Fibroblast of mammary gland (primary cell): ENCODE data around the gene KCNMA1.
A peak's percentile ranks its signal among the peaks of the same experiment; 100 is the strongest.

Experiments
- DNase-seq: peaks from one replicate; pipeline ENCODE4 v3.0.0-alpha.2; 2010; ENCODE audit warnings: low read depth
- H3K4me3 ChIP-seq: 2 replicates; pipeline ENCODE4 v1.5.1; 2011; ENCODE audit warnings: low read depth, mild to moderate bottlenecking, low read length, moderate library complexity; ENCODE audit not compliant: control insufficient read depth
- TF ChIP-seq, protein P1 (sequence below): conservative IDR thresholded peaks from 2 replicates; pipeline ENCODE4 v1.5.1; 2011; ENCODE audit warnings: low read depth, low read length, inconsistent platforms; ENCODE audit not compliant: control insufficient read depth, insufficient read depth

The KCNMA1 gene

DNA sequence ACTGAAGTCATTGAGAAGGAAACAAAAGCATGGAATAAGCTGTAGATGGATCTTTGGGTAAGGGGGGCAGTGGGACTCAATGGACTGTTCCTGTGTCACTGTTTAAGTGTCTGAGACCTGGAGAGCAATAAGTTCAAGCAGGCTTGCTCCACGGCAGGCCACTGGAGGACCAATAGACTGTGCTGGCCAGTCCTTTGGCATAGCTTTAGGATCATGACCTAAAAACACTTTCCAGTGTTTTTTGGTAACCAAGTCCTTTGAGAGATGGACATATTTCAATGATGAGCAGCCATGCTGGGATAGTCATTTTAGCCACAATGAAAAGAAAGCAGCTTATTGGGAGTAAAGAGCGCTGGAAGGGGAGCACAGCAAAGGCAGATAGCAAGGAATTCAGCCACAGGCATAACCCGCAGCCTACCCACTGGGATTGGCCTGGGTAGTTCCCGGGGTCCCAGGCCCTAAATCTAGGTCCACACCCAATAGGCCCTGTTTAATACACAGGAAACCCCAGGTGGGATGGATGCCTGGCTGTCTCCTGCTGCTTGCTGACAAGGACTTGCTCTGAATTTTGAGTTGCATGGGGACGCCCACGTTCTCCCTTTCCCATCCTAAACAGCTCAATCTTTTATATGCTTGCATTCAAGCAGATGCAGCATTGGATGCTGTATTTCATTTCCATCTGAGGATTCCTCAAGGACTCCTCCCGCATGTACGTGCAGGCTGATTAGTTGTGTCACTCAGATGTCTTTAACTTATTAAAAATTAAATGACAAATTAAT, 727.2 kb downstream of the KCNMA1 start:
- TF ChIP-seq, protein P1, sequence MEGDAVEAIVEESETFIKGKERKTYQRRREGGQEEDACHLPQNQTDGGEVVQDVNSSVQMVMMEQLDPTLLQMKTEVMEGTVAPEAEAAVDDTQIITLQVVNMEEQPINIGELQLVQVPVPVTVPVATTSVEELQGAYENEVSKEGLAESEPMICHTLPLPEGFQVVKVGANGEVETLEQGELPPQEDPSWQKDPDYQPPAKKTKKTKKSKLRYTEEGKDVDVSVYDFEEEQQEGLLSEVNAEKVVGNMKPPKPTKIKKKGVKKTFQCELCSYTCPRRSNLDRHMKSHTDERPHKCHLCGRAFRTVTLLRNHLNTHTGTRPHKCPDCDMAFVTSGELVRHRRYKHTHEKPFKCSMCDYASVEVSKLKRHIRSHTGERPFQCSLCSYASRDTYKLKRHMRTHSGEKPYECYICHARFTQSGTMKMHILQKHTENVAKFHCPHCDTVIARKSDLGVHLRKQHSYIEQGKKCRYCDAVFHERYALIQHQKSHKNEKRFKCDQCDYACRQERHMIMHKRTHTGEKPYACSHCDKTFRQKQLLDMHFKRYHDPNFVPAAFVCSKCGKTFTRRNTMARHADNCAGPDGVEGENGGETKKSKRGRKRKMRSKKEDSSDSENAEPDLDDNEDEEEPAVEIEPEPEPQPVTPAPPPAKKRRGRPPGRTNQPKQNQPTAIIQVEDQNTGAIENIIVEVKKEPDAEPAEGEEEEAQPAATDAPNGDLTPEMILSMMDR, result no peak
- DNase-seq, result no peak
- no peak overlapping the region for H3K4me3 ChIP-seq

DNA sequence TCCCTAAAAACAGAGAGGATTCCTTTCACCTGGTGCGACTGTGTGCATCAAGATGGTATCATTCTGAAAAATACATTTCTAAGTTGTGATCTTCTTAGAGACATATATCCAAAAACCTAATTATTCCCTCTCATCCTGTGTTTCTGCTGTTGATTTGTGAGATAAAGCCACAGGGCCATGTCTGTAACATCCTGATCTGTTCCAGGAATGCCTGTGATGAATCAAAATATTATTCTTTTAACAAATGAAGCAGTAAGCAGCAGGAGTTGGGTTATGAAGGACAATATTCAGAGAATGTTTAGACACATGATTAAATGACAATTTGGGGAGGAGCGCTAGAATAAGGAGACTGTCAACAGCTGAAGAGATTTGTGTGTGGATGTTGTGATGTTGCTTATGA, 731.4 kb downstream of the KCNMA1 start:
- TF ChIP-seq, protein P1, result no peak
- no peak for DNase-seq
- no peak overlapping the region for H3K4me3 ChIP-seq

GRCh38 chr10:76905251-76905650, 732.4 kb downstream of the KCNMA1 start:
- DNase-seq, result no peak
- H3K4me3 ChIP-seq, result no peak overlapping the region
- TF ChIP-seq, protein P1, result no peak

DNA sequence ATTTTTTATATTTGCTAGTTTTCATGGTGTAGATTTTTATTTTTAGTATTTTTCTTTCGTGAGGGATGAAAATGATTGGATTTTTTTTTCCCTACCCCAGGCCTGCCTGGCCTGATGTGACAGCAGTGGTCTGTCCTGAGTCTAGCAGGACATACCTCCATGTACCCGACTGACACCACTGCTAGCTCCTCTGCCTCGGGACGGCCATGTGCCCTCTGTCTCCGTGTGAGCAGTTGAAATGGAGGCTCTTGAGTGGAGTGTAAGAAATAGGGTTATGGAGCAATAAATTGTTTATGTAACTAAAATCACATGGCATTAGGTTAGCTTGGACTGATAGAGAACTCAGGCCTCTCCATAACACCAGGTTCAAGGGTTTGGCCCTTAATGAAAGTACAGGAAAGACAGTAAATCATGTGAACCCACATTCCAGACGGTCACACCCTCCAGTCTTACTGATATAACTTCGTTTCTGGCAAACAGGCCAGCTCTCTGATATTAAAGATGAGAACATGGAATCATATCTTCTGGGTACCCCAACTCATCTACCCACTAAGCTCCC, 734.1 kb downstream of the KCNMA1 start:
- TF ChIP-seq, protein P1, result no peak
- DNase-seq, result no peak
- no peak overlapping the region for H3K4me3 ChIP-seq

- DNase-seq, result peak; percentile 17
- H3K4me3 ChIP-seq, result no peak overlapping the region
- TF ChIP-seq, protein P1, result peak; percentile 22
Measured at GRCh38 chr10:76902949-76903348, 734.7 kb downstream of the KCNMA1 start.

GRCh38 chr10:76901701-76902100, 735.9 kb downstream of the KCNMA1 start:
- DNase-seq, result no peak
- TF ChIP-seq, protein P1, result no peak
- H3K4me3 ChIP-seq, result no peak overlapping the region
